Measurements from ENCODE around the gene EFNB2.

EFNB2 gene

GRCh38 chr13:106507560-106508274 lies 27.7 kb downstream of the EFNB2 start:
- no peak overlapping the region for H3K14ac ChIP-seq (ENCODE audit: low read length)
- H3K4me1 ChIP-seq (ENCODE audit: control insufficient read depth in 1 of 2, insufficient read depth in 2 of 2, low read length in 2 of 2), result peaks cover 0 to 5% of the 10 kb centered on the region in 2 experiments
- peaks cover 5% of the 10 kb centered on the region for H3K79me2 ChIP-seq (ENCODE audit: control insufficient read depth, insufficient read depth, low read length, poor library complexity)
- H2AK5ac ChIP-seq (ENCODE audit: low read length), result no peak overlapping the region
- H4K12ac ChIP-seq (ENCODE audit: low read depth, low read length), result no peak overlapping the region
- peak overlapping the region; percentile 58 for H3K4ac ChIP-seq (ENCODE audit: low read depth, low read length)
- peak; percentile 60 to 75 for DNase-seq
- H3K9ac ChIP-seq (ENCODE audit: low read length), result no peak overlapping the region
- WGBS (ENCODE audit: extremely low coverage, insufficient coverage, insufficient read length), result no CpG with 5 or more reads among the region's 11 CpGs
- peaks cover 6% of the 10 kb centered on the region for H3K79me1 ChIP-seq (ENCODE audit: low read length)
- peaks cover 9 to 32% of the 10 kb centered on the region in 2 experiments for H3K36me3 ChIP-seq (ENCODE audit: control insufficient read depth in 1 of 2, insufficient read depth in 2 of 2, low read length in 2 of 2)
- no peaks in the 10 kb centered on the region for H3K9me3 ChIP-seq (ENCODE audit: insufficient read depth, low read depth, low read length)
- peak overlapping the region; percentile 11 for H4K8ac ChIP-seq (ENCODE audit: low read depth, low read length)
- H3K4me2 ChIP-seq (ENCODE audit: low read length), result no peak overlapping the region
- no peak overlapping the region for H2BK12ac ChIP-seq (ENCODE audit: low read length)
- no peak overlapping the region for H3K4me3 ChIP-seq (ENCODE audit: low read depth, low read length)
- no peak overlapping the region for H3K18ac ChIP-seq (ENCODE audit: low read length)
- no peak overlapping the region for H3K23ac ChIP-seq (ENCODE audit: low read length)
- no peak overlapping the region for H2BK120ac ChIP-seq (ENCODE audit: insufficient read depth, low read length, poor library complexity)
- H2BK5ac ChIP-seq (ENCODE audit: low read depth, low read length, poor library complexity), result no peak overlapping the region
- peak overlapping the region; percentile 70 for H4K91ac ChIP-seq (ENCODE audit: low read depth, low read length)
- H3K27ac ChIP-seq (ENCODE audit: low read depth, low read length), result peak overlapping the region; percentile 5
- no peaks in the 10 kb centered on the region for H3K27me3 ChIP-seq (ENCODE audit: insufficient read depth, low read length)
- H2AFZ ChIP-seq (ENCODE audit: insufficient read depth, low read length, poor library complexity), result no peak overlapping the region

GRCh38 chr13:106506286-106506685 lies 29.2 kb downstream of the EFNB2 start:
- Histone ChIP-seq H2BK120ac (ENCODE audit: insufficient read depth, low read length, poor library complexity) (no peak overlapping the region), H4K91ac (ENCODE audit: low read depth, low read length) (no peak overlapping the region), H3K79me2 (ENCODE audit: control insufficient read depth, insufficient read depth, low read length, poor library complexity) (peaks cover 5% of the 10 kb centered on the region), H2BK5ac (ENCODE audit: low read depth, low read length, poor library complexity) (no peak overlapping the region), H3K4me3 (ENCODE audit: low read depth, low read length) (no peak overlapping the region), H3K36me3 (ENCODE audit: control insufficient read depth in 1 of 2, insufficient read depth in 2 of 2, low read length in 2 of 2) (peaks cover 7 to 33% of the 10 kb centered on the region in 2 experiments), H3K27me3 (ENCODE audit: insufficient read depth, low read length) (no peaks in the 10 kb centered on the region), H3K27ac (ENCODE audit: low read depth, low read length) (no peak overlapping the region), H3K4me2 (ENCODE audit: low read length) (no peak overlapping the region), H3K23ac (ENCODE audit: low read length) (no peak overlapping the region), H3K9ac (ENCODE audit: low read length) (no peak overlapping the region), H3K4ac (ENCODE audit: low read depth, low read length) (no peak overlapping the region), H2BK12ac (ENCODE audit: low read length) (no peak overlapping the region), H3K9me3 (ENCODE audit: insufficient read depth, low read depth, low read length) (no peaks in the 10 kb centered on the region), H3K79me1 (ENCODE audit: low read length) (peaks cover 6% of the 10 kb centered on the region), H4K12ac (ENCODE audit: low read depth, low read length) (no peak overlapping the region), H3K4me1 (ENCODE audit: control insufficient read depth in 1 of 2, insufficient read depth in 2 of 2, low read length in 2 of 2) (peaks cover 0 to 5% of the 10 kb centered on the region in 2 experiments), H2AK5ac (ENCODE audit: low read length) (no peak overlapping the region), H3K18ac (ENCODE audit: low read length) (no peak overlapping the region), H4K8ac (ENCODE audit: low read depth, low read length) (no peak overlapping the region), H3K14ac (ENCODE audit: low read length) (no peak overlapping the region), H2AFZ (ENCODE audit: insufficient read depth, low read length, poor library complexity) (no peak overlapping the region)
- WGBS (ENCODE audit: extremely low coverage, insufficient coverage, insufficient read length), result no CpG with 5 or more reads among the region's 2 CpGs
- DNase-seq, result no peak

GRCh38 chr13:106505732-106506131 lies 29.7 kb downstream of the EFNB2 start:
- DNase-seq, result no peak
- Histone ChIP-seq H2BK5ac (ENCODE audit: low read depth, low read length, poor library complexity) (no peak overlapping the region), H3K14ac (ENCODE audit: low read length) (no peak overlapping the region), H3K4ac (ENCODE audit: low read depth, low read length) (no peak overlapping the region), H2BK120ac (ENCODE audit: insufficient read depth, low read length, poor library complexity) (no peak overlapping the region), H3K27ac (ENCODE audit: low read depth, low read length) (no peak overlapping the region), H3K23ac (ENCODE audit: low read length) (no peak overlapping the region), H3K27me3 (ENCODE audit: insufficient read depth, low read length) (no peaks in the 10 kb centered on the region), H4K8ac (ENCODE audit: low read depth, low read length) (no peak overlapping the region), H3K4me2 (ENCODE audit: low read length) (no peak overlapping the region), H2AFZ (ENCODE audit: insufficient read depth, low read length, poor library complexity) (no peak overlapping the region), H3K4me1 (ENCODE audit: control insufficient read depth in 1 of 2, insufficient read depth in 2 of 2, low read length in 2 of 2) (peaks cover 0 to 5% of the 10 kb centered on the region in 2 experiments), H3K4me3 (ENCODE audit: low read depth, low read length) (no peak overlapping the region), H4K12ac (ENCODE audit: low read depth, low read length) (no peak overlapping the region), H3K79me2 (ENCODE audit: control insufficient read depth, insufficient read depth, low read length, poor library complexity) (peaks cover 5% of the 10 kb centered on the region), H3K9ac (ENCODE audit: low read length) (no peak overlapping the region), H3K79me1 (ENCODE audit: low read length) (peaks cover 6% of the 10 kb centered on the region), H3K18ac (ENCODE audit: low read length) (no peak overlapping the region), H4K91ac (ENCODE audit: low read depth, low read length) (no peak overlapping the region), H3K36me3 (ENCODE audit: control insufficient read depth in 1 of 2, insufficient read depth in 2 of 2, low read length in 2 of 2) (peaks cover 5 to 31% of the 10 kb centered on the region in 2 experiments), H2BK12ac (ENCODE audit: low read length) (no peak overlapping the region), H3K9me3 (ENCODE audit: insufficient read depth, low read depth, low read length) (no peaks in the 10 kb centered on the region), H2AK5ac (ENCODE audit: low read length) (no peak overlapping the region)
- WGBS (ENCODE audit: extremely low coverage, insufficient coverage, insufficient read length), result no CpG with 5 or more reads among the region's 4 CpGs

- Histone ChIP-seq H3K27ac (ENCODE audit: low read depth, low read length) (no peak overlapping the region), H3K18ac (ENCODE audit: low read length) (no peak overlapping the region), H2BK5ac (ENCODE audit: low read depth, low read length, poor library complexity) (no peak overlapping the region), H2BK12ac (ENCODE audit: low read length) (no peak overlapping the region), H3K27me3 (ENCODE audit: insufficient read depth, low read length) (no peaks in the 10 kb centered on the region), H4K12ac (ENCODE audit: low read depth, low read length) (no peak overlapping the region), H4K91ac (ENCODE audit: low read depth, low read length) (no peak overlapping the region), H3K4ac (ENCODE audit: low read depth, low read length) (no peak overlapping the region), H3K79me1 (ENCODE audit: low read length) (peaks cover 6% of the 10 kb centered on the region), H3K4me1 (ENCODE audit: control insufficient read depth in 1 of 2, insufficient read depth in 2 of 2, low read length in 2 of 2) (peaks cover 0 to 7% of the 10 kb centered on the region in 2 experiments), H3K79me2 (ENCODE audit: control insufficient read depth, insufficient read depth, low read length, poor library complexity) (peaks cover 5% of the 10 kb centered on the region), H3K4me3 (ENCODE audit: low read depth, low read length) (no peak overlapping the region), H2BK120ac (ENCODE audit: insufficient read depth, low read length, poor library complexity) (no peak overlapping the region), H3K14ac (ENCODE audit: low read length) (no peak overlapping the region), H3K9ac (ENCODE audit: low read length) (no peak overlapping the region), H3K36me3 (ENCODE audit: control insufficient read depth in 1 of 2, insufficient read depth in 2 of 2, low read length in 2 of 2) (peaks cover under 1 to 29% of the 10 kb centered on the region in 2 experiments), H3K4me2 (ENCODE audit: low read length) (no peak overlapping the region), H4K8ac (ENCODE audit: low read depth, low read length) (no peak overlapping the region), H3K23ac (ENCODE audit: low read length) (no peak overlapping the region), H2AK5ac (ENCODE audit: low read length) (no peak overlapping the region), H2AFZ (ENCODE audit: insufficient read depth, low read length, poor library complexity) (no peak overlapping the region), H3K9me3 (ENCODE audit: insufficient read depth, low read depth, low read length) (no peaks in the 10 kb centered on the region)
- no CpG with 5 or more reads among the region's 4 CpGs for WGBS (ENCODE audit: extremely low coverage, insufficient coverage, insufficient read length)
- no peak for DNase-seq
Measured at GRCh38 chr13:106505295-106505694, 30.2 kb downstream of the EFNB2 start.

All from trophoblast cell (in vitro differentiated cells and primary cell).